ENCODE measurements around the gene BUB1.

Gene BUB1

GRCh38 chr2:110714452-110715224, 36.8 kb upstream of the BUB1 start:
- H3K27ac ChIP-seq, result peak overlapping the region; percentile 64
- H3K4me3 ChIP-seq (ENCODE audit: low read depth in 1 of 2, low read length in 1 of 2), result no peak overlapping the region
- H3K27me3 ChIP-seq, result no peaks in the 10 kb centered on the region
- peaks cover 14 to 20% of the 10 kb centered on the region in 2 experiments for H3K4me1 ChIP-seq (ENCODE audit: control insufficient read depth in 1 of 2, insufficient read depth in 1 of 2, low read depth in 1 of 2, low read length in 1 of 2)
- no peak for TF ChIP-seq CTCF (IDR thresholded peaks at IDR 0.05)
- H3K36me3 ChIP-seq, result no peaks in the 10 kb centered on the region
- H3K9me3 ChIP-seq, result no peaks in the 10 kb centered on the region

GRCh38 chr2:110713513-110714362, 35.9 kb upstream of the BUB1 start:
- Histone ChIP-seq H3K4me1 (ENCODE audit: control insufficient read depth in 1 of 2, insufficient read depth in 1 of 2, low read depth in 1 of 2, low read length in 1 of 2) (peaks cover 23 to 29% of the 10 kb centered on the region in 2 experiments), H3K27me3 (no peaks in the 10 kb centered on the region), H3K9me3 (no peaks in the 10 kb centered on the region), H3K27ac (no peak overlapping the region), H3K4me3 (ENCODE audit: low read depth in 1 of 2, low read length in 1 of 2) (no peak overlapping the region), H3K36me3 (no peaks in the 10 kb centered on the region)
- TF ChIP-seq CTCF (IDR thresholded peaks at IDR 0.05), result no peak

GRCh38 chr2:110712737-110713136, 34.9 kb upstream of the BUB1 start:
- H3K4me1 ChIP-seq (ENCODE audit: control insufficient read depth in 1 of 2, insufficient read depth in 1 of 2, low read depth in 1 of 2, low read length in 1 of 2), result peaks cover 33 to 39% of the 10 kb centered on the region in 2 experiments
- no peaks in the 10 kb centered on the region for H3K9me3 ChIP-seq
- no peak overlapping the region for H3K4me3 ChIP-seq (ENCODE audit: low read depth in 1 of 2, low read length in 1 of 2)
- no peak overlapping the region for H3K27ac ChIP-seq
- TF ChIP-seq CTCF (IDR thresholded peaks at IDR 0.05), result no peak
- H3K36me3 ChIP-seq, result no peaks in the 10 kb centered on the region
- no peaks in the 10 kb centered on the region for H3K27me3 ChIP-seq

- Histone ChIP-seq H3K4me3 (ENCODE audit: low read depth in 1 of 2, low read length in 1 of 2) (peak overlapping the region in 1 of 2 experiments; percentile 31), H3K27me3 (no peaks in the 10 kb centered on the region)
These were observed 30.6 kb upstream of the BUB1 start for GRCh38 chr2:110708455-110708854.

More at GRCh38 chr2:110708455-110708854, 30.6 kb upstream of the BUB1 start:
- Histone ChIP-seq H3K4me1 (ENCODE audit: control insufficient read depth in 1 of 2, insufficient read depth in 1 of 2, low read depth in 1 of 2, low read length in 1 of 2) (peaks cover 41 to 46% of the 10 kb centered on the region in 2 experiments), H3K9me3 (no peaks in the 10 kb centered on the region), H3K36me3 (no peaks in the 10 kb centered on the region), H3K27ac (peak overlapping the region; percentile 89)
- TF ChIP-seq CTCF (IDR thresholded peaks at IDR 0.05), result no peak

Data from neutrophil (primary cell).